Measurements from ENCODE around the gene HTR3B.

DNA sequence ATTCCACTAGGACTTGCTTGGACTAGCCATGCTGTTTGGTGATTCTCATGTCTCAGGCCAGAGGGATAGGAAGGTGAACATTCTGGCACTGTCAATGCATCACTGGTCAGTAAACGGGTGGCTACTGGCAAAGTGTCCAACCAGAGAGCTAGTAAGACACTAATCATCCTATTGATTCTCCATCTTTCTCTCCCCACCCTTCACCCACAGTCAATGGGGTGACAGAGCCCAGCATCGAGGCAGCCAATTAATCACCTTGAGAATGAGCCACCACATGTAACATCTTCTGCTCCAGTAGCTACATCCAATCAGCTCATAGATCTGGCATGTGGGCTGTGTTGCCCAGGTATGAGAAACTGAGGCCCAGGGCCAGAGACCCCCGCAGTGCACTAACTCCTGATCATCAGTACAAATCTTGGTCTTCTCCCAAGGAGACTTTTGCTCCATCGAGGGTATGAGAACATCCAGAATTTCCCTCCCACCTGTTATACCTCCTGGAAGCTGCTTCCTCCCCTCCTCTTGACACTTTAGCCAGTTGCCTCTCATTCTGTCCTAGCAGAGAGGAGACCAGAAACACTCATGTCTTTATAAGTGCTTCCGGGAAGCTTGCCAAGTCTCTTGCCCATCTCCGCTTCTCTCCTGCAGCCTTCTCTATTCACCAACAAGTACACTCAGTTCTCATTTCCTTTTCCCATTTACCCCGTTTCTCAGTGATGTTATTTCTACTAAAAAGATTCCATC lies 87.3 kb downstream of the HTR3B start:
- TF ChIP-seq, protein P1, sequence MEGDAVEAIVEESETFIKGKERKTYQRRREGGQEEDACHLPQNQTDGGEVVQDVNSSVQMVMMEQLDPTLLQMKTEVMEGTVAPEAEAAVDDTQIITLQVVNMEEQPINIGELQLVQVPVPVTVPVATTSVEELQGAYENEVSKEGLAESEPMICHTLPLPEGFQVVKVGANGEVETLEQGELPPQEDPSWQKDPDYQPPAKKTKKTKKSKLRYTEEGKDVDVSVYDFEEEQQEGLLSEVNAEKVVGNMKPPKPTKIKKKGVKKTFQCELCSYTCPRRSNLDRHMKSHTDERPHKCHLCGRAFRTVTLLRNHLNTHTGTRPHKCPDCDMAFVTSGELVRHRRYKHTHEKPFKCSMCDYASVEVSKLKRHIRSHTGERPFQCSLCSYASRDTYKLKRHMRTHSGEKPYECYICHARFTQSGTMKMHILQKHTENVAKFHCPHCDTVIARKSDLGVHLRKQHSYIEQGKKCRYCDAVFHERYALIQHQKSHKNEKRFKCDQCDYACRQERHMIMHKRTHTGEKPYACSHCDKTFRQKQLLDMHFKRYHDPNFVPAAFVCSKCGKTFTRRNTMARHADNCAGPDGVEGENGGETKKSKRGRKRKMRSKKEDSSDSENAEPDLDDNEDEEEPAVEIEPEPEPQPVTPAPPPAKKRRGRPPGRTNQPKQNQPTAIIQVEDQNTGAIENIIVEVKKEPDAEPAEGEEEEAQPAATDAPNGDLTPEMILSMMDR (conservative IDR thresholded peaks at IDR 0.05; ENCODE audit: low read depth, low read length) = no peak
- TF ChIP-seq, protein P2, sequence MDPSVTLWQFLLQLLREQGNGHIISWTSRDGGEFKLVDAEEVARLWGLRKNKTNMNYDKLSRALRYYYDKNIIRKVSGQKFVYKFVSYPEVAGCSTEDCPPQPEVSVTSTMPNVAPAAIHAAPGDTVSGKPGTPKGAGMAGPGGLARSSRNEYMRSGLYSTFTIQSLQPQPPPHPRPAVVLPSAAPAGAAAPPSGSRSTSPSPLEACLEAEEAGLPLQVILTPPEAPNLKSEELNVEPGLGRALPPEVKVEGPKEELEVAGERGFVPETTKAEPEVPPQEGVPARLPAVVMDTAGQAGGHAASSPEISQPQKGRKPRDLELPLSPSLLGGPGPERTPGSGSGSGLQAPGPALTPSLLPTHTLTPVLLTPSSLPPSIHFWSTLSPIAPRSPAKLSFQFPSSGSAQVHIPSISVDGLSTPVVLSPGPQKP (IDR thresholded peaks at IDR 0.05; ENCODE audit: borderline replicate concordance, low read depth, low read length) = no peak
- TF ChIP-seq FOS (IDR thresholded peaks at IDR 0.05; ENCODE audit: low read depth, low read length) (no peak), POLR2A (IDR thresholded peaks at IDR 0.05; ENCODE audit: low read depth, low read length) (no peak), MAZ (IDR thresholded peaks at IDR 0.05; ENCODE audit: borderline replicate concordance, low read depth, low read length) (no peak), RAD21 (IDR thresholded peaks at IDR 0.05; ENCODE audit: low read length) (no peak), RFX5 (IDR thresholded peaks at IDR 0.05; ENCODE audit: low read depth, low read length) (no peak), BHLHE40 (IDR thresholded peaks at IDR 0.05; ENCODE audit: low read depth, low read length) (no peak), NFE2L2 (IDR thresholded peaks at IDR 0.05; ENCODE audit: low read depth, low read length) (no peak), CHD1 (IDR thresholded peaks at IDR 0.05; ENCODE audit: low read depth, low read length) (no peak), MXI1 (IDR thresholded peaks at IDR 0.05; ENCODE audit: borderline replicate concordance, low read depth, low read length) (no peak), SMC3 (IDR thresholded peaks at IDR 0.05; ENCODE audit: low read depth, low read length) (no peak), CEBPB (IDR thresholded peaks at IDR 0.05; ENCODE audit: low read depth, low read length) (no peak)
- TF ChIP-seq, protein P3, sequence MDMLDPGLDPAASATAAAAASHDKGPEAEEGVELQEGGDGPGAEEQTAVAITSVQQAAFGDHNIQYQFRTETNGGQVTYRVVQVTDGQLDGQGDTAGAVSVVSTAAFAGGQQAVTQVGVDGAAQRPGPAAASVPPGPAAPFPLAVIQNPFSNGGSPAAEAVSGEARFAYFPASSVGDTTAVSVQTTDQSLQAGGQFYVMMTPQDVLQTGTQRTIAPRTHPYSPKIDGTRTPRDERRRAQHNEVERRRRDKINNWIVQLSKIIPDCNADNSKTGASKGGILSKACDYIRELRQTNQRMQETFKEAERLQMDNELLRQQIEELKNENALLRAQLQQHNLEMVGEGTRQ (IDR thresholded peaks at IDR 0.05; ENCODE audit: low read depth, low read length) = no peak
